HG03520 (cell line): Measurements from ENCODE around the gene ERGIC2.
"Not testable (repeated sequence)": the region's sequence is repeated elsewhere in the genome, so short reads cannot be mapped to it uniquely, and the experiment has no call there.

ENCODE experiments used
- ATAC-seq: cut with Tn5 transposase; IDR thresholded peaks from one replicate; pipeline ENCODE4 v1.9.1; 2021; ENCODE audit warnings: mild to moderate bottlenecking, moderate library complexity; ENCODE audit not compliant: unreplicated experiment

ERGIC2 gene, protein sequence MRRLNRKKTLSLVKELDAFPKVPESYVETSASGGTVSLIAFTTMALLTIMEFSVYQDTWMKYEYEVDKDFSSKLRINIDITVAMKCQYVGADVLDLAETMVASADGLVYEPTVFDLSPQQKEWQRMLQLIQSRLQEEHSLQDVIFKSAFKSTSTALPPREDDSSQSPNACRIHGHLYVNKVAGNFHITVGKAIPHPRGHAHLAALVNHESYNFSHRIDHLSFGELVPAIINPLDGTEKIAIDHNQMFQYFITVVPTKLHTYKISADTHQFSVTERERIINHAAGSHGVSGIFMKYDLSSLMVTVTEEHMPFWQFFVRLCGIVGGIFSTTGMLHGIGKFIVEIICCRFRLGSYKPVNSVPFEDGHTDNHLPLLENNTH

DNA sequence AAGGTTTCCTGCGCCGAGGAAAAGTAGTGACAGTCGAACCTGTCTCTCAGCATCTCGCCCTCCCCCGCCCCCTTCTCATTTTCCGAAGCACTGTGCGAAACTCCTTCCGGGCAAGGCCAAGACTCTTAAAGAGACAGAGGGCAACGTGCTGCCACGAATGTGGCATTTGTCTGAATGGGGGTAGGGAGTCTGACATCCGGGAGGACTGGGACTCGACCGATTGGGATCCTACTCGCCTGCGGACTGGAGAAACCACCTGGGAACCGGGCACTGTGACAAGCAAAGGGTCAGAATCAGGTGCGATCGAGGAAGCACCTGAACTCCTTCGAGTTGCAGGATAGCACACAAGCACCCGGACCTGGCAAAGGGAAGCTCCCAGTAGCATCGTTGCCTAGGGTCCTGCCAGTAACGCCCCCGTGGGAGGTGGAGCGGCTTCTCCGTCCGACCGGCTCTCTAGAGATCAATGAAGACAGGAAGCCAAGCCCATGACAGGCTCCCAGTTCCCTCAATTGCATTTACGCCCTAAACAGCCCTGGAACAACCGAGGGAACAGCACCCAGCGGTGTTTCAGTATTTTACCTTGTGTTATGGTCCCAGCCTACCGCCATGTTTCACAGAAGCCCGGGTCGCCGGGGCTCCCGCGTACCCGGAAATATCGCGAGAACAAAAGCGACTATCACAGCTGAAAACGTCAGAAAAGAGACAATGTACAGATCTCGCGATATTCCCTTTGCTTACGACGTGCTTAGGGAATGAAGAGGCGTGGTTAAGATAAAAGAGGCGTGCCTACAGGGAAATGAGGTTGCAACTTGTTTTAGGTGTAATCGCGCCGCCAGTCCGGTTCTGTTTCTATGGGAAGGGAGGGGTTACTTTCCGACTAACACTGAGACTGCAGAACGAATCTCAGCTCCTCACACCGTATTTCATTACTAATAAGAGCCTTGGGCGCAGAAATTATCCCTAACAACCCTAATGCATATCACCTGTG lies at the start of gene ERGIC2:
TSS of gene ERGIC2 (minus strand) at position 637 of the 988 bp plus-strand sequence. CDS start 9,539 bp downstream, outside the sequence.
- ATAC-seq: peak; percentile 98

DNA sequence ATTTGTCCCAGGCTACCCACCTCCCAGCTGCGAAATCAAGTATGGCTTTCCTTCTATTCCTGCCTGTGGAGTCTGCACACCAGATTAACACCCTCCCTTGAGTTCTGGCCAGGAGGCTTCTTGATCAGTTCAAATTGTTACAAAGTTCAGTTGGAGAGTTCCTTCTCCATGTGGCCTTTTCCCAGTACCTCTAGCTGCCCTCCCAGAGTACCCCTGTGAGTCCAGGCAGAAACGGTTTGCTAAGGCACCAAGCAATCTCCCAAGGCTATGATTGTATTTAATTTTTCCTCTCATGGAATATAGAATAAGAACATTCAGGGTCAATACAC lies 49.7 kb upstream of the ERGIC2 start:
- ATAC-seq: no peak

DNA sequence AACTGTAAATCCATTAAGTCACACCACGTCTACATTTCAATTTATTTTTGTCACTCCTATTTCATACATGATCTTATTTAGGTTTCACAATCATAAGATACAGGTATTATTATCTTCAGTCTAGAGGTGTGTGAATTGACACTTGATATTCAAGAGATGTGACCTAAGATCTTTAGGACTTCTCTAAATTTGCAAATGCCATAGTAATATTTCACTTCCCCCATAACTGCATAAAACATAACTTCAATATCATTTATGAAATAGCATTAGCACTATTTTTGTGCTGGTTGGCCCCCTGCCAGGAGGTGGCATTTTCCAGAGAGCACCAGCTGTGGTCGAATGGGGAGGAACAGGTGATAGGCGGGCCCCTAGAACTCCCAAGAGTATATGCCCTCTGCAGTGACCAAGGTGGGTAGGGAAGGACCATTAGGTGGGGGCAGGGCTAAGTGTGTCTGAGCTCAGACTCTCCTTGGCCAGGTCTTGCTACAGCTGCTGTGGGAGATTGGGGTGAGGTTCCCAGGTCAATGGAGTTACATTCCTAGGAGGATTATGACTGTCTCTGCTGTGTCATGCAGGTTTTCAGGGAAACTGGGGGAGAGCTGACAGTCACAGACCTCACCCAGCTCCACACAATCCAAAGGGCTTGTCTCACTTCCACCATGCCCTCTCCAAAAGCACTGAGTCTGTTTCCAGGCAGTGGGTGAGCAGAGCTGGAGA lies 49.2 kb upstream of the ERGIC2 start:
- ATAC-seq: no peak

DNA sequence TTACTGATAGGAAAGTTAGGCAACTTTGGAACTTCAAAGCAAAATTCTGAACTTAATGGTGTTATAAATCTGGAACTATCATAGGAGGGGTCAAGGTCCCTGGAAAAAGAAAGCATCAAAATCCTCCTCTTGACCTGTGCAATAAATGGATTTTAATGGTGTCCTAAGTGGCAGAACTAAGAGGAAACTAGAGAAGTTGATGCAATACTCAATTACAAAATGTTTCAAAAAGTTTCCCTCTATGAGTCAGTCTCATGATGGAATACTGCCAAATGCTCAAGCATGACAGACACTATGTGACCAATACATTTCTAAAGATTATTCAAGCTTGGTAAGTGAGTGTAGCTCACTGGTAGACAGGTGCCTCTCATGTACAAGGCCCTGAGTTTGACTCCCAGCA lies 47.7 kb upstream of the ERGIC2 start:
- peak; percentile 40 for ATAC-seq

DNA sequence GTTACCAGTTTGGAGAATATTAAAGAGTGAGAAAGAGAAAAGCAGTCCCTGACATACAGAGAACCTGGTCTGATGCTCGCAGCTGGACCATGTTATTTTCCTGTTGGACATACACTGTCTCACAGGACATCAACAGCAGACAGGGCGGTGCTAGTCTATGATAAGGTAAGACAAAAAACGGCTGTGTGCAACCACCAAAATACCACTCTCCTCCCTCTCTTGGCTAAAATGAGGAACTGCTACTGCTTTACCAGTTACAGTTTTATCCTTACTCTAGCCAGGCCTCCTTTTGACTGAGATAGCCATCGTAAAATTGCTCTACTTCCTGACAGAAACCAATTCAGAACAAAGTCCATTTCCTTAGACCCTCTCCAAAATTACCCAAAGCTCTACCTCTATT lies 47.0 kb upstream of the ERGIC2 start:
- ATAC-seq: peak; percentile 99

DNA sequence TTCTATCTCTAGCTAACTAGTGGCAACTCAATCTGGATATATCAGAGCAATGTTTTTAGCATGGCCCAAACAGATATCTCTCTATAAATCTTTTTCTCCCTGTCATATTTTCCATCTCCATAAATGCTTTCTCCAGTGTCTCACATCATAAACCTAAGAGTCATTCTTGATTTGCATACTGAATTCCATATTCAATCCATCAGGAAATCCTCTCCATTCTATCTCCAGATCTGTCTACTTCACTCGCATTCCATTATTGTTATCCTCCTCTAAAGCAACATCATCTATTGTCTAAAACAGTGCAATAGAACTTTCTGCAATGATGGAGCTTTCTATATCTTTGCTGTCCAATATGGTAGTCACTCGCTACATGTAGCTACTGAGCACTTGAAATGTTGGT lies 45.5 kb upstream of the ERGIC2 start:
- no peak for ATAC-seq

DNA sequence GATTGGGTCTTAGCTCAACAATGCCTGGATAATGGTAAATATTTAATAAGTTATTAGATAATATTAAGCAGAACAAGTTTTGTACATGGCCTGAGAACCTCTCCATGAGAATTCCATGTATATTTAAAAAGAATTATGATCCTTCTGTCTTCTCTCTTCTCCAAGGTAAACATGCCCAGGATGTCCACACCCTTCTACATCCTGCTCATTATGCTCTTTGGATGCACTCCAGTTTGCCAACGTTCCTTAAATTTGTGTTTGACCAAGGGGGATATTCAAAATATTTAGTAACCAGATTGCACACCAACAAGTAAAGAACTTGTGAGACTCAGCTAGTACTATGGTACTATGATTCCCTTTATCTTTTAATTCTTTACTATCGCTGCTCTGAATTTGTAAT lies 44.8 kb upstream of the ERGIC2 start:
- no peak for ATAC-seq

DNA sequence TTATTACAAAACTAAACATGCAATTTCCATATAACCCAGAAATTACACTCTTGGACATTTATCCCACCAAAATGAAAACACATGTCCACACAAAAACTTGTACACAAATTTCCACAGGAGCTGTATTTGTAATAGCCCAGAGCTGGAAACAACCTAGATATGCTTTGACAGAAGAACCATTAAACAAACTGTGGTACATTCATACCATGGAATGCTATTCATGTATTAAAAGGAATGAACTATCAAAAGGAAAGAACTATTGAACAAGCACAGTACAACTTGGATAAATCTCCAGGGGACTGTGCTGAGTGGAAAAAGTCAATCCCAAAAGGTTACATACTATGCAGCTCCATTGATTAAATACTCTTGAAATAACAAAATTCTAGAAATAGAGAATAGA lies 35.8 kb upstream of the ERGIC2 start:
- ATAC-seq: no peak

DNA sequence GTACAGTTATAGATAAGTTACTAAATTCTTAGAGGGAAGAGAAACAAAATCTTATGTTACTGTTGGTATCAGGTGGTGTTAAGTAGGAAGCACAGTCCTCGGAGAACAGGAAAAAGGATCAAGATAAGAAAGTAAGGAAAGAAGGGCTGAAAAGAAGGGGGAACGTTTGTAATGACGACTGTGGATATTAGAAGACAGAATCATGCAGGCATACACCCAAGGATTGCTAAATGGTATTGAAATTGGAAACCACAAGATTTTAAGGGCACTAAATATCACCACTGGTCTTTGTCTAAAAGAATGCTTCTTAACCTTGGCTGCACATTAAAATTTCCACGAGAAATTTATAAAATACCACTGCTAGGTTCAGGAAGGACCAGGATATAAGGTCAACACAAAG lies 34.1 kb upstream of the ERGIC2 start:
- no peak for ATAC-seq

DNA sequence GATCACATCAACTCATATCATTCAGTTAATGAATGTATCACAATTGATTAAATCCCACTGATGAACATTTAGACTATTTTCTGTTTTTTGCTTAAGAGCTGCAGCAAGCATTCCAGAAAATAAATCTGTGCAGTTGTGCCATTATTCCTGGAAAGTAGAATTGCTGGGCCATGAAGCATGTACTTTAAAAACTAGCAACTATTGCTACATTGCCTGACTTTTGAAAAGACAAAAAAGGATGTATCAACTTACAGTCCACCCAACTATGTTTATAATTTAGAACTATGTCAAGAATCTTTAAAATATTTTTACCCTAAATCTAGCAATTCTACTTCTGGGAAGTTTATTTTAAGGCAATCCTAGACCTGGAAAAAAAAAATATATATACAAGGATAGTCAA lies 33.4 kb upstream of the ERGIC2 start:
- ATAC-seq: no peak

DNA sequence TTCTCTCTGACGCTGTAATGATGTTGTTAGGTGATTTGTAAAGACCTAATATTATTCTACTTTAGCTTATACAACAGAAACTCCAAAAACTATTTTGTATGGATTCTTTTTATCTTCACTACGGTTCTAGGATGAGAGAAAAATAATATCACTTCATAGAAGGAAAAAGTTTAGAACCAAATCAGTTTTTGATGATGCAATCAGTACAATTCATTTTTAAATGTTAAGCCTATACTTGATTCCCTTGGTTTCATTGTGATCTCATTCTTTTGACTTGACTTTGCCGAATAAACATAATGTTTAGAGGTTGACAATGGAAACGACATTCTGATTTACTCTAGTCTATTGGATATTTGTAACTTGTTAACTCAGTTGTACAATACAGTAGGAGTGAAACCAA lies 24.6 kb upstream of the ERGIC2 start:
- no peak for ATAC-seq

DNA sequence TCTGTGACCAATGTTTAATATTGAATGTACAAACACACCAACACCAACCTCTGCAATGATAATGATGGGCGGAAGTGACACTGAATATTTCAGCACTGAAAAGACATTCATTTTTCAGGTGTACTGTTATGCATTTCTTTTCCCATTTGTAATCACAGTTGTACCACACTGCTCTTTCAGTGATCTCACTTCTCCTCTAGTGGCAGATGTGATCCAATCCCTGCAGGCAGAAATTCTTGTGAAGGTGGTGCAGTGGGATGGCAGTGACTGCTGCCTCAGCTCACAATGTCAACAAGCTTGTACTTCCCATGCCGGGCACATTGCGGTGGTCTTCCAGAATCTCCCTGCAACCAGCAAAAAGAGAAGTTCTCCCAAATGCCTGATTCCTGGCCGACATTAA lies 23.0 kb upstream of the ERGIC2 start:
- no peak for ATAC-seq

DNA sequence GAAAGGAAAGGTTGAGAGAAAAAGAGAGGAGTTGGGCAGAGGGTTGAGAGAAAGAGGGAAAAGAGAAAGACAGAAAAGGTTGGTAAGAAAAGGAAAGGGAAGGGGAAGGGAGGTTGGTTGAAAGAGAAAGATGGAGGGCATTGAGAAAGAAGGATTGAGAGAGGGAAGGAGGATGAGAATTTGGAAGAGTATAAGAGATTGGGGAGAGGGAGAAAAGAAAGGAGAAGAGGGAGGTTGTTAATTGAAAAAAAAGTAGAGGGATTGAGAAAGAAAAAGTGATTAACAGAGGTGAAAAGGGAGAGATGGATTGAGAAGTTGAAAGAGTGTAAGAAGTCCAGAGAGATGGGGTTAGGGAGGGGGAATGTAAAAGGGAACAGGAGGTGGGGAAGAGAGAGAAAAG lies 21.5 kb upstream of the ERGIC2 start:
- ATAC-seq: no peak

DNA sequence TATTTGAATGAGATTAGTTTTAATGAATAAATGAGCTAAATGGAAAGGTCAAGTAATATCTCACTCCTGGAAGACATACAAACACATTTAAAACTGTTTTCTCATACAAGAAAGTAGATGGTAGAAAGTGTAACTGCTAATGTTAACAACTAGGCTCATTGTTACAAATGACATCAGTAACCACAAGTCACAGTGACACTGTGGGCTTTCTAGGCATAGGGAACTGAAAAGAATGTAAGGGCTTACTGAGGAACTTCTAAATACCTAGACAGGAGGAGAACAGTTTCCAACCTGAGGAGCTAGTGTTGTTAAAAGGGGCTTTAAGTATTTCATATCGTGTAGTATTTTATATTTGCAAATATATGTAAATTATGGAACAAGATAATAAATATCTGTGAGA lies 17.5 kb upstream of the ERGIC2 start:
- ATAC-seq: no peak

DNA sequence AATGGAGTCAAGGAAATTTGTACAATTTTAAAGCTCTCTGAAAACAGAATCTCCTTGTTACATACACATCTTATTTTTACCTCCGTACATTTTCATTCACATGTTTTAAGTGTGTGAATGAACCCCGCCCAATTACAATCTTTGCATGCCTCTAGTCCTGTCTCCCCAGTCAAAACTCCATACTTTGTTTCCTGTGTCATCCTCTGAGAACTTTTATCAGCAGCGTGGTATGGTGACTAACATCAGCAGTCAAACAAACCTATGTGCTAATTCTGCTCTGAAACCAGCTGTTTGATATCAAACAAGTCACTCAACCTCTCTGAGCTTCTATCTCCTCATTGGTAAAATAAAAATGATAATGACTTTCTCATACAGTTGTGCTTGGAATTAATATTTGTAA lies 15.8 kb upstream of the ERGIC2 start:
- no peak for ATAC-seq

DNA sequence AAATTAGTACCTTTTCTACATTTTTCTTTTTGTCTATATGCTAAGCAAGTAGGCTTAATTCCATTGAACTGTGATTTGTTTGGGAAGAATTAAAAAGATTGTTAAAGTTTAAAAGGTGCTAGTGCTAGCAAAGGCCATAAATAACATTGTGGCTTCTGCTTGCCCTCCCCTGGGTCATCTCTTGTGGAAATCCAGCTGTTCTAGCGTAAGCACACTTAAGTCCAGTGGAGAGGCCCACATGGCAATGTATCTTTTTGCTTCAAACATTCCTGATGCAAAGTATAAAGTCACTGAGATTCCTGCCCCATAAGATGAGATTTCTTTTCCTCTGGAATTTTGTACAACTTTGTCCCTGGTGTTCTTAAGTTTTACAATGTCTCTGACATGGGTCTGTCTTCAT lies 14.4 kb upstream of the ERGIC2 start:
- ATAC-seq: no peak

DNA sequence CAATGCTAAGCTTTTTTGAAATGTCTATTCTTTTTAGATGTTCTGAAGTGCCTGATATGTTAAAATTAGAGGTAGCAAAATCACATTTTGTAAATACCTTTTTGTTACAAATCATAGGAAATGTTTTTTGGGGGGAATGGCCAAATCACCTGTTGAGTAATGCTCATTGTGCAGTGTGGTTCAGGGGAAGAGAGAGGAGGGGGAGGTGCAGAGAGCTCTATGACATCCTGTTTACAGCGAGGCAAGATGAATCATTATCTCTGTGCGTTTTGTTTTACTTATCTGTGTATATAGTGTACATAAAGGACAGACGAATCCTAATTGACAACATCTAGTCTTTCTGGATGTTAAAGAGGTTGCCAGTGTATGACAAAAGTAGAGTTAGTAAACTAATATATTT lies 9.4 kb upstream of the ERGIC2 start:
- not testable (repeated sequence) for ATAC-seq

DNA sequence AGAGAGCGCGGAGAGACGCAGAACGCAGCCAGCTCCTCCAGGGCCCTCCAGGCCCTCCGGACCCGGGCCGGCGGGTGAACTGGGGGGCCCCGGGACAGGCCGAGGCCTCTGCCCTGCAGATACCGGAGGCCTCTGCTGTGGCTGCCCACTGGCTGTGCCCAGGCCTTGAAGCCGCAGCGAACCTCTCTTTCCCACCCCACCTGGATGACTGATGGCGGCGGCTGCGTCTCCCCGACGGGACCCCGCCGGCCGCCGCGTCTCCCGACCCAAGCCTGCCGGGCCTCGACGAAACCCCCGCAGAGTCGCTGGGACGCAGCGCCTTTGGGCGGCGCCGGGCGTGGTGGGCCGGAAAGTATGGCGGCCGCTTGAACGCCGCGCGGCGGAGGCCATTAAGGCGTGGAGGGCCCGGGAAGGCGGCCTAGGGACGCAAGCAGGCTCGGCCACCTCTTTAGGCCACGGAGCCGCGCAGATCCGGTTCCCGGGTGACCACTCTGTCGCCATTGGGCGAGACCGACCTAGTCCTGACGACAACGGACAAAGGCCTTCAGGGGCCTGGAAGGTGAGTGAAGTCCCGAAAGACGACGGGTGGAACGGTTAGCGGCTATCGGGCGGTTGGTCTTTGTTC lies 8.4 kb upstream of the ERGIC2 start:
- ATAC-seq: no peak

DNA sequence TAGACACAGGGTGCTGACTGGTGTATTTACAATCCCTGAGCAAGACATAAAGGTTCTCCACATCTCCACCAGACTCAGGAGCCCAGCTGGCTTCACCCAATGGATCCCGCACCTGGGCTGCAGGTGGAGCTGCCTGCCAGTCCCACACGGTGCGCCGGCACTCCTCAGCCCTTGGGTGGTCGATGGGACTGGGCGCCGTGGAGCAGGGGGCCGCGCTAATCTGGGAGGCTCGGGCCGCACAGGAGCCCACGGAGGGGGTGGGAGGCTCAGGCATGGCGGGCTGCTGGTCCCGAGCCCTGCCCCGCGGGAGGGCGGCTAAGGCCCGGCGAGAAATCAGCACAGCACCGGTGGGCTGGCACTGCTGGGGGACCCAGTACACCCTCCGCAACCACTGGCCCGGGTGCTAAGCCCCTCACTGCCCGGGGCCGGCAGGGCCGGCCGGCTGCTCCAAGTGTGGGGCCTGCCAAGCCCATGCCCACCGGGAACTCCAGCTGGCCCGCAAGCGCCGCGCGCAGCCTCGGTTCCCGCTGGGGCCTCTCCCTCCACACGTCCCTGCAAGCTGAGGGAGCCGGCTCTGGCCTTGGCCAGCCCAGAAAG lies 5.2 kb upstream of the ERGIC2 start:
- not testable (repeated sequence) for ATAC-seq

DNA sequence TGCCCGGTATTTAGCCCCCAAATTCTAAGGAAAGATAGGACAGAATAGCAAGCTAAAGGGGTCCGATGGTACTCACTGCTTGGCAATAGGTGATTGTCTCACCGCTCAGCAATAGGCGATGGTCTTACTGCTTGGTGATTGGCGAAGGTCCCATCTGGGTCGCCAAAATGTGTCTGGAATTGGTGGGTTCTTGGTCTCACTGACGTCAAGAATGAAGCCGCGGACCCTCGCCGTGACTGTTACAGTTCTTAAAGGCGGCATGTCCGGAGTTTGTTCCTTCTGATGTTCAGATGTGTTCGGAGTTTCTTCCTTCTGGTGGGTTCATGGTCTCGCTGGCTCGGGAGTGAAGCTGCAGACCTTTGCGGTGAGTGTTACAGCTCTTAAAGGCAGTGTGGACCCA lies 4.2 kb upstream of the ERGIC2 start:
- not testable (repeated sequence) for ATAC-seq

DNA sequence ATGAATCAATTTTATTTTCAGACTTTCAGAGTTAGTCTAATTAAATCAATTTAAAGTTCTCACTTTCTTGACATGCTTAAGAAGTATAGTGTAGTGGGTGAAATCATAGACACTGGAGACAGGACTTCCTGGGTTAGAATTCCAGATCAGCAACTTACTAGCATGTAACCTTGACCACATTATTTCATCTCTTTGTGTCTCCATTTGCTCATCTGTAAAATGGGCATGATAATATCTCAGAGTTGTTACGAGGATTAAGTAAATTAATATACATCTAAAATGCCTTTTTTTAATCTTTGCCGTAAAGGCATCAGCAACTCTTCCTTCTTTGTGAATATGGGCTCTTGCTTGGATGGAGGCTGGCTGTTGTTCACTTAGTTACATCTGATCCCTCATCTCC lies 1.3 kb upstream of the ERGIC2 start:
- ATAC-seq: no peak
